RWPE1 (cell line): Measurements from ENCODE around the gene CAPRIN1.

Experiments
- CTCF ChIA-PET: fragments of 350-600 bp; sonication (Branson Sonifier 250); formaldehyde crosslinking; extraction: SDS; loops from one replicate; lab custom pipeline; 2021; lab: Yijun Ruan, JAX
- POLR2A ChIA-PET: fragments of 400-600 bp; formaldehyde crosslinking; extraction: SDS; loops from one replicate; lab custom pipeline; 2020; ENCODE audit warnings: antibody characterized with exemption; ENCODE audit not compliant: low non-redundant PET; lab: Yijun Ruan, JAX
- DNase-seq: peaks from one replicate; pipeline ENCODE4 v3.0.0; 2012; ENCODE audit warnings: low spot score
- H3K27ac ChIP-seq: fragments of 450-650 bp; 2 replicates; pipeline ENCODE4 v1.5.1; 2017
- CTCF ChIP-seq: fragments of 450-650 bp; conservative IDR thresholded peaks from 2 replicates; pipeline ENCODE4 v1.5.1; 2017; ENCODE audit warnings: low read depth, mild to moderate bottlenecking

CAPRIN1 gene

GRCh38 chr11:34051349-34052035, at the start of gene CAPRIN1:
Gene CAPRIN1 (plus strand): TSS chr11:34051731. CDS start chr11:34052421, 690 bp downstream.
- POLR2A ChIA-PET, result interaction anchor here (1.1 kb wide), 1 partner anchor 25 kb away, joined by 3 read pairs; no protein-coding TSS in a partner anchor
- CTCF ChIA-PET, result interaction anchor here (0.6 to 1.7 kb wide), 2 partner anchors 55 to 256 kb away, joined by 3 to 6 read pairs; no protein-coding TSS in a partner anchor
- TF ChIP-seq CTCF, result no peak
- DNase-seq, result peak; percentile 90
- H3K27ac ChIP-seq, result peak within 1 kb of the TSS; percentile 99

GRCh38 chr11:34002420-34002819, 49.1 kb upstream of the CAPRIN1 start:
- POLR2A ChIA-PET, result no interaction called here
- no peak for TF ChIP-seq CTCF
- no peak overlapping the region for H3K27ac ChIP-seq
- CTCF ChIA-PET, result interaction anchor here (0.6 kb wide), 1 partner anchor 9 kb away, joined by 3 read pairs; no protein-coding TSS in a partner anchor
- no peak for DNase-seq

- no peak overlapping the region for H3K27ac ChIP-seq
- DNase-seq, result no peak
- ChIA-PET CTCF (no interaction called here), POLR2A (no interaction called here)
- TF ChIP-seq CTCF, result no peak
Observed at GRCh38 chr11:34004236-34004635, 47.3 kb upstream of the CAPRIN1 start.

- no peak for TF ChIP-seq CTCF
- no peak overlapping the region for H3K27ac ChIP-seq
- DNase-seq, result no peak
- POLR2A ChIA-PET, result no interaction called here
- CTCF ChIA-PET, result interaction anchor here (0.6 to 1.0 kb wide), 4 partner anchors 9 to 1250 kb away, joined by 3 to 7 read pairs (median 3); no protein-coding TSS in a partner anchor
Observed at GRCh38 chr11:34006876-34007275, 44.7 kb upstream of the CAPRIN1 start.

- H3K27ac ChIP-seq, result no peak overlapping the region
- ChIA-PET POLR2A (no interaction called here), CTCF (no interaction called here)
- TF ChIP-seq CTCF, result no peak
- no peak for DNase-seq
Observed at GRCh38 chr11:34012734-34013133, 38.8 kb upstream of the CAPRIN1 start.

- ChIA-PET CTCF (interaction anchor here (0.7 kb wide), 2 partner anchors 37 to 810 kb away, joined by 3 to 4 read pairs; no protein-coding TSS in a partner anchor), POLR2A (no interaction called here)
- DNase-seq, result no peak
- TF ChIP-seq CTCF, result no peak
- no peak overlapping the region for H3K27ac ChIP-seq
Observed at GRCh38 chr11:34013898-34014571, 37.5 kb upstream of the CAPRIN1 start.
